ENCODE results near the gene C11orf42. TPM values are rescaled to one million over a fixed set of nuclear protein-coding genes. Genes with fewer than 3 reads are reported as not detected.
"Not testable (repeated sequence)": the region's sequence is repeated elsewhere in the genome, so short reads cannot be mapped to it uniquely, and the experiment has no call there.

C11orf42 gene
- total RNA-seq, 1 donor from 2014 or later, result not detected

GRCh38 chr11:6248897-6249296, 43.5 kb downstream of the C11orf42 start:
- H3K27ac Mint-ChIP-seq; intact Hi-C loops (cut with micrococcal nuclease): not testable (repeated sequence)

GRCh38 chr11:6249770-6250555, 44.6 kb downstream of the C11orf42 start:
- H3K27ac Mint-ChIP-seq, result no peak overlapping the region
- no peak overlapping the region for H3K4me3 Mint-ChIP-seq (ENCODE audit: low read depth)
- H3K9me3 Mint-ChIP-seq, result no peaks in the 10 kb centered on the region
- H3K4me1 Mint-ChIP-seq (ENCODE audit: low read depth), result no peaks in the 10 kb centered on the region
- DNase-seq (ENCODE audit: low spot score), result no peak
- no peaks in the 10 kb centered on the region for H3K27me3 Mint-ChIP-seq (ENCODE audit: low read depth)
- no peaks in the 10 kb centered on the region for H3K36me3 Mint-ChIP-seq (ENCODE audit: low read depth)
- intact Hi-C loops (cut with micrococcal nuclease), result no loop called here

More at GRCh38 chr11:6248897-6249296, 43.5 kb downstream of the C11orf42 start:
- not testable (repeated sequence) for H3K36me3 Mint-ChIP-seq (ENCODE audit: low read depth); DNase-seq (ENCODE audit: low spot score); H3K27me3 Mint-ChIP-seq (ENCODE audit: low read depth); H3K4me1 Mint-ChIP-seq (ENCODE audit: low read depth); H3K4me3 Mint-ChIP-seq (ENCODE audit: low read depth); H3K9me3 Mint-ChIP-seq

- Mint-ChIP-seq H3K27ac (no peak overlapping the region), H3K4me1 (ENCODE audit: low read depth) (no peaks in the 10 kb centered on the region), H3K27me3 (ENCODE audit: low read depth) (no peaks in the 10 kb centered on the region), H3K36me3 (ENCODE audit: low read depth) (no peaks in the 10 kb centered on the region), H3K9me3 (no peaks in the 10 kb centered on the region), H3K4me3 (ENCODE audit: low read depth) (no peak overlapping the region)
- intact Hi-C loops (cut with micrococcal nuclease), result loop anchor here (1.0 kb wide), 1 partner anchor 102 kb away; no protein-coding TSS in a partner anchor
- DNase-seq (ENCODE audit: low spot score), result peak; percentile 31
Observed at GRCh38 chr11:6251120-6251733, 45.9 kb downstream of the C11orf42 start.

- Mint-ChIP-seq H3K36me3 (ENCODE audit: low read depth) (no peaks in the 10 kb centered on the region), H3K4me1 (ENCODE audit: low read depth) (no peaks in the 10 kb centered on the region), H3K9me3 (no peaks in the 10 kb centered on the region), H3K4me3 (ENCODE audit: low read depth) (no peak overlapping the region), H3K27me3 (ENCODE audit: low read depth) (no peaks in the 10 kb centered on the region), H3K27ac (no peak overlapping the region)
- DNase-seq (ENCODE audit: low spot score), result no peak
- intact Hi-C loops (cut with micrococcal nuclease), result loop anchor here (1.0 kb wide), 1 partner anchor 101 kb away; no protein-coding TSS in a partner anchor
Observed at GRCh38 chr11:6251990-6252473, 46.7 kb downstream of the C11orf42 start.

GRCh38 chr11:6253197-6253596, 47.8 kb downstream of the C11orf42 start:
- H3K36me3 Mint-ChIP-seq (ENCODE audit: low read depth), result no peaks in the 10 kb centered on the region
- H3K27ac Mint-ChIP-seq, result no peak overlapping the region
- intact Hi-C loops (cut with micrococcal nuclease), result no loop called here
- H3K9me3 Mint-ChIP-seq, result no peaks in the 10 kb centered on the region
- DNase-seq (ENCODE audit: low spot score), result no peak
- H3K4me3 Mint-ChIP-seq (ENCODE audit: low read depth), result no peak overlapping the region
- peaks cover 4% of the 10 kb centered on the region for H3K27me3 Mint-ChIP-seq (ENCODE audit: low read depth)
- no peaks in the 10 kb centered on the region for H3K4me1 Mint-ChIP-seq (ENCODE audit: low read depth)

DNA sequence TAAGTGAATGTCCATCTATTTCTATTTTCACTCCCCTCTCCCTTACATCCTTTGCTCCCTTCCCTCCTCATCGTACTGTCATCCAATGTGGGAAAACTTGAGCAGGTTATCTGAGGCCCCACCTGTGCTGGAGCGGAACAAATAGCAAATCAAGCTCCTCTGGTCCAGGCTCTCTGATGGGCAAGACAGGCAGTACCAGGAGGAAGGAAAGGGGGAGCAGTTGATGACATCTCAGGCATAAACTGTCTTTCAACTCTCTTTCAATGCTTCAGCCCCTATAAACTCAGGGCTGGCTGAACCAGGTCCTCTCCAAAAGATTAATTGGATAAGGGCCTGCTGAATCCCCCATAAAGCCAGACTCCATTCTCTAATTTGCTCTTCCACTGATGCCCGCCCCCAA, 52.8 kb downstream of the C11orf42 start:
- intact Hi-C loops (cut with micrococcal nuclease), result loop anchor here (2.0 kb wide), 1 partner anchor 23 kb away; the partner anchor contains the start of gene FHIP1B
- no peak for DNase-seq (ENCODE audit: low spot score)
- H3K27me3 Mint-ChIP-seq (ENCODE audit: low read depth), result peaks cover 16% of the 10 kb centered on the region
- no peaks in the 10 kb centered on the region for H3K36me3 Mint-ChIP-seq (ENCODE audit: low read depth)
- no peaks in the 10 kb centered on the region for H3K9me3 Mint-ChIP-seq
- no peak overlapping the region for H3K27ac Mint-ChIP-seq
- no peak overlapping the region for H3K4me3 Mint-ChIP-seq (ENCODE audit: low read depth)
- H3K4me1 Mint-ChIP-seq (ENCODE audit: low read depth), result no peaks in the 10 kb centered on the region

- no peak overlapping the region for H3K4me3 Mint-ChIP-seq (ENCODE audit: low read depth)
- intact Hi-C loops (cut with micrococcal nuclease), result loop anchor here (2.0 kb wide), 1 partner anchor 24 kb away; the partner anchor contains the start of gene FHIP1B
- H3K27ac Mint-ChIP-seq, result no peak overlapping the region
- no peak for DNase-seq (ENCODE audit: low spot score)
- peaks cover 18% of the 10 kb centered on the region for H3K27me3 Mint-ChIP-seq (ENCODE audit: low read depth)
- no peaks in the 10 kb centered on the region for H3K36me3 Mint-ChIP-seq (ENCODE audit: low read depth)
- H3K9me3 Mint-ChIP-seq, result no peaks in the 10 kb centered on the region
- no peaks in the 10 kb centered on the region for H3K4me1 Mint-ChIP-seq (ENCODE audit: low read depth)
Observed at GRCh38 chr11:6258571-6259081, 53.3 kb downstream of the C11orf42 start.

GRCh38 chr11:6260207-6260726, 54.9 kb downstream of the C11orf42 start:
- intact Hi-C loops (cut with micrococcal nuclease), result loop anchor here (5.0 to 10.0 kb wide), 2 partner anchors 52 to 235 kb away; no protein-coding TSS in a partner anchor
- peaks cover 30% of the 10 kb centered on the region for H3K27me3 Mint-ChIP-seq (ENCODE audit: low read depth)
- H3K36me3 Mint-ChIP-seq (ENCODE audit: low read depth), result no peaks in the 10 kb centered on the region
- no peaks in the 10 kb centered on the region for H3K9me3 Mint-ChIP-seq
- H3K4me3 Mint-ChIP-seq (ENCODE audit: low read depth), result no peak overlapping the region
- no peaks in the 10 kb centered on the region for H3K4me1 Mint-ChIP-seq (ENCODE audit: low read depth)
- H3K27ac Mint-ChIP-seq, result no peak overlapping the region
- DNase-seq (ENCODE audit: low spot score), result no peak

Other genes starting within 250 kb of the C11orf42 start
- gene OR56A5, start 237.1 kb upstream of the C11orf42 start, total RNA-seq, result not detected in 2 replicates
- gene OR52L1, start 218.6 kb upstream of the C11orf42 start, total RNA-seq, result not detected in 2 replicates
- not detected in 2 replicates for gene OR56A4, start 198.6 kb upstream of the C11orf42 start, total RNA-seq
- not detected in 2 replicates for gene OR56A1, start 174.8 kb upstream of the C11orf42 start, total RNA-seq
- not detected in 2 replicates for gene OR56B4, start 97.9 kb upstream of the C11orf42 start, total RNA-seq
- not detected in 2 replicates for gene OR52B2, start 35.2 kb upstream of the C11orf42 start, total RNA-seq
- not detected in 2 replicates for gene OR52W1, start 6.3 kb upstream of the C11orf42 start, total RNA-seq
- gene FHIP1B, start 29.1 kb downstream of the C11orf42 start, total RNA-seq, result 17.6 and 17.9 TPM in 2 replicates
- gene CNGA4, start 33.5 kb downstream of the C11orf42 start, total RNA-seq, result not detected in 2 replicates
- not detected in 2 replicates for gene CCKBR, start 54.3 kb downstream of the C11orf42 start, total RNA-seq
- 83.1 and 84.3 TPM in 2 replicates for gene CAVIN3, start 114.9 kb downstream of the C11orf42 start, total RNA-seq
- gene SMPD1, start 184.9 kb downstream of the C11orf42 start, total RNA-seq, result 15.4 and 16.0 TPM in 2 replicates
- gene APBB1, start 213.5 kb downstream of the C11orf42 start, total RNA-seq, result 31.0 and 33.0 TPM in 2 replicates
- gene HPX, start 235.4 kb downstream of the C11orf42 start, total RNA-seq, result 0.46 and 0.50 TPM in 2 replicates